DOHH2 (cell line): ENCODE measurements around the gene SH3BP5L.

Experiments
- EZH2phosphoT487 ChIP-seq: fragments of 200-600 bp; sonication (generic); IDR thresholded peaks from 2 replicates; pipeline ENCODE4 v1.6.1; 2017; ENCODE audit warnings: borderline replicate concordance, mild to moderate bottlenecking, antibody characterized with exemption, low read length, moderate library complexity, mixed read lengths
- TF ChIP-seq, protein P1 (sequence below): fragments of 200-600 bp; sonication (generic); IDR thresholded peaks from one replicate; pipeline ENCODE4 v1.5.1; 2014; ENCODE audit warnings: antibody characterized with exemption, mild to moderate bottlenecking, low read depth, low read length; ENCODE audit not compliant: poor library complexity, severe bottlenecking

DNA sequence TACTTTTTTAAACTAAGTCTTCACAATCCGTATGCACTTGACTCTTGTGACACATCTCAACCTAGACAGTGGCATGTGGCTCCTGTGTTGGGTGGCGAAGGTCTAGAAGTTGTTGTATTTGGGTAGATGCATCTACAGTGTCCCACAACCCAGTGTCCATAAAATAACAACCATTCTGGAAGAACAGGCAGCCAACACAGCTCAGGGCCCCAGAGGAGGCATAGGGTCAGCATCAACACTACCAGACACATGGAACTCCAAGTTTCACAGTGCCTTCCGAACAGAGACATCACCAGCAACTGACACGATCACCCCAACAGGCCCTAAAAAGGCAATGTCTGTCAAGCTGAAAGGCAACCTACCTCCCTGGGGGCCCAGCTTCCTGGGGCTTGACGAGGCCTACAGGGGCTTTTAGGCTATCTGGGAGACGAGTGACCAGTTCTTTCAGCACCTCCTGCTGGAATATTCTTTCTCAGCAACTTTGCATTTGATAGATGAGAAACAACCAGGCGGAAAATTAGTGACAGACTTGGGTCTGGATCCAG, 5.6 kb downstream of the SH3BP5L start:
- TF ChIP-seq, protein P1, sequence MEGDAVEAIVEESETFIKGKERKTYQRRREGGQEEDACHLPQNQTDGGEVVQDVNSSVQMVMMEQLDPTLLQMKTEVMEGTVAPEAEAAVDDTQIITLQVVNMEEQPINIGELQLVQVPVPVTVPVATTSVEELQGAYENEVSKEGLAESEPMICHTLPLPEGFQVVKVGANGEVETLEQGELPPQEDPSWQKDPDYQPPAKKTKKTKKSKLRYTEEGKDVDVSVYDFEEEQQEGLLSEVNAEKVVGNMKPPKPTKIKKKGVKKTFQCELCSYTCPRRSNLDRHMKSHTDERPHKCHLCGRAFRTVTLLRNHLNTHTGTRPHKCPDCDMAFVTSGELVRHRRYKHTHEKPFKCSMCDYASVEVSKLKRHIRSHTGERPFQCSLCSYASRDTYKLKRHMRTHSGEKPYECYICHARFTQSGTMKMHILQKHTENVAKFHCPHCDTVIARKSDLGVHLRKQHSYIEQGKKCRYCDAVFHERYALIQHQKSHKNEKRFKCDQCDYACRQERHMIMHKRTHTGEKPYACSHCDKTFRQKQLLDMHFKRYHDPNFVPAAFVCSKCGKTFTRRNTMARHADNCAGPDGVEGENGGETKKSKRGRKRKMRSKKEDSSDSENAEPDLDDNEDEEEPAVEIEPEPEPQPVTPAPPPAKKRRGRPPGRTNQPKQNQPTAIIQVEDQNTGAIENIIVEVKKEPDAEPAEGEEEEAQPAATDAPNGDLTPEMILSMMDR, result no peak
- no peak for TF ChIP-seq EZH2phosphoT487
